ENCODE results near the gene TBC1D9.

Gene TBC1D9

GRCh38 chr4:140704392-140704960 lies 51.7 kb downstream of the TBC1D9 start:
- no peaks in the 10 kb centered on the region for H3K27me3 ChIP-seq (replicated peaks; ENCODE audit: insufficient read depth, low read length)
- no peaks in the 10 kb centered on the region for H3K9me2 ChIP-seq (replicated peaks; ENCODE audit: insufficient read depth, low read length)
- H3K4me1 ChIP-seq (ENCODE audit: low read length), result peaks cover 4% of the 10 kb centered on the region; the same call in 1 of the 2 replicates
- no peak overlapping the region for H3K9ac ChIP-seq (ENCODE audit: low read length)
- H4K20me1 ChIP-seq (ENCODE audit: insufficient read depth, low read length), result no peaks in the 10 kb centered on the region
- no peak overlapping the region for H3K27ac ChIP-seq (ENCODE audit: low read length)
- H3K4me2 ChIP-seq (ENCODE audit: low read depth, low read length), result no peak overlapping the region
- no peak overlapping the region for H2AFZ ChIP-seq (ENCODE audit: low read length)
- H3K79me2 ChIP-seq (ENCODE audit: low read length), result no peaks in the 10 kb centered on the region
- H3K4me3 ChIP-seq (ENCODE audit: low read length), result no peak overlapping the region
- no peak for DNase-seq
- no peaks in the 10 kb centered on the region for H3K36me3 ChIP-seq (replicated peaks; ENCODE audit: insufficient read depth, low read length)
- H3K9me3 ChIP-seq (replicated peaks; ENCODE audit: insufficient read depth, low read length), result no peaks in the 10 kb centered on the region
- TF ChIP-seq EZH2 (optimal IDR thresholded peaks at IDR 0.05; ENCODE audit: low read depth, low read length) (no peak), EZH2phosphoT487 (IDR thresholded peaks at IDR 0.05; ENCODE audit: low read length) (no peak)
- TF ChIP-seq, protein P1, sequence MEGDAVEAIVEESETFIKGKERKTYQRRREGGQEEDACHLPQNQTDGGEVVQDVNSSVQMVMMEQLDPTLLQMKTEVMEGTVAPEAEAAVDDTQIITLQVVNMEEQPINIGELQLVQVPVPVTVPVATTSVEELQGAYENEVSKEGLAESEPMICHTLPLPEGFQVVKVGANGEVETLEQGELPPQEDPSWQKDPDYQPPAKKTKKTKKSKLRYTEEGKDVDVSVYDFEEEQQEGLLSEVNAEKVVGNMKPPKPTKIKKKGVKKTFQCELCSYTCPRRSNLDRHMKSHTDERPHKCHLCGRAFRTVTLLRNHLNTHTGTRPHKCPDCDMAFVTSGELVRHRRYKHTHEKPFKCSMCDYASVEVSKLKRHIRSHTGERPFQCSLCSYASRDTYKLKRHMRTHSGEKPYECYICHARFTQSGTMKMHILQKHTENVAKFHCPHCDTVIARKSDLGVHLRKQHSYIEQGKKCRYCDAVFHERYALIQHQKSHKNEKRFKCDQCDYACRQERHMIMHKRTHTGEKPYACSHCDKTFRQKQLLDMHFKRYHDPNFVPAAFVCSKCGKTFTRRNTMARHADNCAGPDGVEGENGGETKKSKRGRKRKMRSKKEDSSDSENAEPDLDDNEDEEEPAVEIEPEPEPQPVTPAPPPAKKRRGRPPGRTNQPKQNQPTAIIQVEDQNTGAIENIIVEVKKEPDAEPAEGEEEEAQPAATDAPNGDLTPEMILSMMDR (IDR thresholded peaks at IDR 0.05; ENCODE audit: low read length), result no peak
- H3F3A ChIP-seq (ENCODE audit: insufficient read depth, low read length), result no peaks in the 10 kb centered on the region

- Histone ChIP-seq H2AFZ (ENCODE audit: low read length) (no peak overlapping the region), H3K9me2 (replicated peaks; ENCODE audit: insufficient read depth, low read length) (no peaks in the 10 kb centered on the region), H3K9me3 (replicated peaks; ENCODE audit: insufficient read depth, low read length) (no peaks in the 10 kb centered on the region), H3K27ac (ENCODE audit: low read length) (no peak overlapping the region), H3K4me3 (ENCODE audit: low read length) (no peak overlapping the region), H3K27me3 (replicated peaks; ENCODE audit: insufficient read depth, low read length) (no peaks in the 10 kb centered on the region), H4K20me1 (ENCODE audit: insufficient read depth, low read length) (no peaks in the 10 kb centered on the region), H3K4me2 (ENCODE audit: low read depth, low read length) (no peak overlapping the region), H3K9ac (ENCODE audit: low read length) (no peak overlapping the region), H3K79me2 (ENCODE audit: low read length) (no peaks in the 10 kb centered on the region), H3K36me3 (replicated peaks; ENCODE audit: insufficient read depth, low read length) (no peaks in the 10 kb centered on the region), H3K4me1 (ENCODE audit: low read length) (peaks cover 4% of the 10 kb centered on the region; the same call in 1 of the 2 replicates), H3F3A (ENCODE audit: insufficient read depth, low read length) (no peaks in the 10 kb centered on the region)
- no peak for DNase-seq
- TF ChIP-seq, protein P1 (IDR thresholded peaks at IDR 0.05; ENCODE audit: low read length), result no peak
- TF ChIP-seq EZH2 (optimal IDR thresholded peaks at IDR 0.05; ENCODE audit: low read depth, low read length), result no peak
- no peak for TF ChIP-seq EZH2phosphoT487 (IDR thresholded peaks at IDR 0.05; ENCODE audit: low read length)
These were observed 52.7 kb downstream of the TBC1D9 start for GRCh38 chr4:140703463-140703862.

- no peak for DNase-seq
- TF ChIP-seq EZH2 (optimal IDR thresholded peaks at IDR 0.05; ENCODE audit: low read depth, low read length) (no peak), EZH2phosphoT487 (IDR thresholded peaks at IDR 0.05; ENCODE audit: low read length) (no peak)
- TF ChIP-seq, protein P1 (IDR thresholded peaks at IDR 0.05; ENCODE audit: low read length), result no peak
- Histone ChIP-seq H3K9me2 (replicated peaks; ENCODE audit: insufficient read depth, low read length) (no peaks in the 10 kb centered on the region), H3K79me2 (ENCODE audit: low read length) (no peaks in the 10 kb centered on the region), H3K9me3 (replicated peaks; ENCODE audit: insufficient read depth, low read length) (no peaks in the 10 kb centered on the region), H3K4me1 (ENCODE audit: low read length) (0 out of 2 replicates have a peak, but pooled peaks cover 6% of the 10 kb centered on the region), H3K4me2 (ENCODE audit: low read depth, low read length) (no peak overlapping the region), H3K4me3 (ENCODE audit: low read length) (no peak overlapping the region), H3K9ac (ENCODE audit: low read length) (no peak overlapping the region), H4K20me1 (ENCODE audit: insufficient read depth, low read length) (no peaks in the 10 kb centered on the region), H2AFZ (ENCODE audit: low read length) (no peak overlapping the region), H3K27ac (ENCODE audit: low read length) (no peak overlapping the region), H3K36me3 (replicated peaks; ENCODE audit: insufficient read depth, low read length) (no peaks in the 10 kb centered on the region), H3K27me3 (replicated peaks; ENCODE audit: insufficient read depth, low read length) (no peaks in the 10 kb centered on the region), H3F3A (ENCODE audit: insufficient read depth, low read length) (no peaks in the 10 kb centered on the region)
These were observed 54.0 kb downstream of the TBC1D9 start for GRCh38 chr4:140702096-140702757.

Data from MM.1S (cell line).